PC-3 (cell line): ENCODE results near the gene ARL8A. TPM values are rescaled to one million over a fixed set of nuclear protein-coding genes. Genes with fewer than 3 reads are reported as not detected.

Experiments used
- ATAC-seq: fragments of 200-7000 bp; cut with Tn5 transposase; 2 replicates; pipeline ENCODE4 v1.9.1; 2020; ENCODE audit warnings: mild to moderate bottlenecking, moderate library complexity
- BruUV-seq: library from RNA; stranded (reverse); fragments of 400-500 nt; replicated peaks from 2 replicates; lab custom pipeline; 2021; lab: Mats Ljungman, UMichigan
- CTCF ChIA-PET: fragments of 300-600 bp; sonication (Branson Sonifier 250); formaldehyde crosslinking; loops from one replicate; lab custom pipeline; 2022; ENCODE audit warnings: antibody characterized with exemption; lab: Charles Lee
- POLR2A ChIA-PET: fragments of 300-600 bp; sonication (Branson Sonifier 250); formaldehyde crosslinking; loops from one replicate; lab custom pipeline; 2022; ENCODE audit warnings: antibody characterized with exemption; ENCODE audit not compliant: unreplicated experiment; lab: Charles Lee
- DNase-seq: peaks from one replicate; pipeline ENCODE4 v3.0.0-alpha.2; 2015
- H2AFZ ChIP-seq: fragments of 300-600 bp; sonication (generic); 2 replicates; pipeline ENCODE4 v1.6.0; 2016; ENCODE audit warnings: antibody characterized with exemption, low read length
- H3F3A ChIP-seq: fragments of 300-600 bp; sonication (generic); one replicate; pipeline ENCODE4 v1.6.0; 2017; ENCODE audit warnings: antibody characterized with exemption, low read length, control low read depth, mild to moderate bottlenecking; ENCODE audit not compliant: unreplicated experiment
- H3K27ac ChIP-seq: fragments of 300-600 bp; sonication (generic); 2 replicates; pipeline ENCODE4 v1.5.1; 2016; ENCODE audit warnings: mild to moderate bottlenecking, low read length
- H3K27me3 ChIP-seq: fragments of 300-600 bp; sonication (generic); 2 replicates; pipeline ENCODE4 v1.6.1; 2016; ENCODE audit warnings: low read length, mixed read lengths
- H3K36me3 ChIP-seq: fragments of 300-600 bp; sonication (generic); 2 replicates; pipeline ENCODE4 v1.6.1; 2016; ENCODE audit warnings: low read depth, mixed run types, low read length, mixed read lengths
- H3K4me1 ChIP-seq: fragments of 300-600 bp; sonication (generic); 2 replicates; pipeline ENCODE4 v1.5.1; 2016; ENCODE audit warnings: low read length; ENCODE audit not compliant: insufficient read depth
- H3K4me2 ChIP-seq: fragments of 300-600 bp; sonication (generic); 2 replicates; pipeline ENCODE4 v1.6.0; 2016; ENCODE audit warnings: low read length
- H3K4me3 ChIP-seq: fragments of 300-600 bp; sonication (generic); 2 replicates; pipeline ENCODE4 v1.5.1; 2016; ENCODE audit warnings: mild to moderate bottlenecking, low read length, mixed read lengths
- H3K79me2 ChIP-seq: fragments of 300-600 bp; sonication (generic); 2 replicates; pipeline ENCODE4 v1.6.1; 2017; ENCODE audit warnings: low read length, mixed read lengths
- H3K9ac ChIP-seq: fragments of 300-600 bp; sonication (generic); 2 replicates; pipeline ENCODE4 v1.6.0; 2016; ENCODE audit warnings: mild to moderate bottlenecking, low read length
- H3K9me2 ChIP-seq: fragments of 300-600 bp; sonication (generic); replicated peaks from 2 replicates; pipeline ENCODE4 v1.6.1; 2016; ENCODE audit warnings: mixed run types, low read length, mixed read lengths
- H3K9me3 ChIP-seq: fragments of 300-600 bp; sonication (generic); 2 replicates; pipeline ENCODE4 v1.6.1; 2016; ENCODE audit warnings: low read length, mixed read lengths
- H4K20me1 ChIP-seq: fragments of 300-600 bp; sonication (generic); 2 replicates; pipeline ENCODE4 v1.6.1; 2016; ENCODE audit warnings: low read length, mixed read lengths
- EZH2 ChIP-seq: fragments of 300-600 bp; sonication (generic); IDR thresholded peaks from one replicate; pipeline ENCODE4 v1.6.1; 2017; ENCODE audit warnings: antibody characterized with exemption, mild to moderate bottlenecking, low read length; ENCODE audit not compliant: unreplicated experiment
- EZH2phosphoT487 ChIP-seq: fragments of 300-600 bp; sonication (generic); IDR thresholded peaks from 2 replicates; pipeline ENCODE4 v1.6.1; 2018; ENCODE audit warnings: mild to moderate bottlenecking, antibody characterized with exemption, low read length, borderline replicate concordance
- intact Hi-C: fragments of 100-400 bp; cut with micrococcal nuclease; formaldehyde crosslinking; loops from 2 replicates; pipeline ENCODE4 v1.9.0; 2023
- total RNA-seq: library from RNA; depleted of rRNA; stranded (reverse); fragments of >200 nt; gene quantifications from 2 replicates; pipeline ENCODE4 v1.2.3, GENCODE V29; 2014; rRNA removed
- TF ChIP-seq, protein P1 (sequence below): fragments of 300-600 bp; sonication (generic); conservative IDR thresholded peaks from 2 replicates; pipeline ENCODE4 v1.5.1; 2017; ENCODE audit warnings: antibody characterized with exemption, low read depth, mild to moderate bottlenecking, low read length

Gene ARL8A
- total RNA-seq, 1 experiment from 2014 or later: 20.4 TPM

DNA sequence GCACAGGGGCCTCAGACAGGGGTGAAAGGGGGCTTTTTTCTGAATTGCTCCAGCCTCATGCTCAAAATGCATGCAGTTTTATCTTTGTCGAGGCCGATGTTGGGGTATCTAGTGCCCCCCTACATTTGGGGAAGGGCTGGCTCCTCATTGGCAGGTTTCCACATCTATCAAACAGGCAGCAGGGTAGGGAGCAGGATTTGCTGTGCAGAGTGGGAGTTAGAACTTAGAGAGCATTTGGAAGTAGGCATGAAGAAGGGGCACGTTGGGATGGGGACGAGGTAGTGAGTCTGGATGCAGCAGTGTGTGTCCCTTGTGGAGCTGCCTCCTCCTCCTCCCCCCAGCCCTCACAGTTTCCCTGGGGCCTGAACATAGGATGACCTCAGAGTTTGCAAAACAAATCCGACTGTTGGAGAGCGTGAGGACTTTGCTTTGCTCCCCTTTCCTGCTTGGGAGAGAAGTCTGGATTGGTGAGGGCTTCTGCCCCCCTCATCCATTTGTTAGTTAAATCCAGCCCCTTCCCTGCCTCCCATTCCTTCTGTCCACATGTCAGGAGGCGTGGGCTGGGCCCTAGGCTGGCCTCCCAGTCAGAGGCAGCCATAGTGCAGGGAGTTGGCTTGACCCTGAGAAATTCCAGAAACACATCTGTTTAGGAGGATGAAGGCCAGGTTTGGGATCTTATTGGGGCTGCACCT is 58.7 kb downstream of the ARL8A start:
- Histone ChIP-seq H3K79me2 (no peaks in the 10 kb centered on the region), H3K9me3 (no peaks in the 10 kb centered on the region), H3K4me2 (no peak overlapping the region), H3K36me3 (no peaks in the 10 kb centered on the region), H3K4me3 (no peak overlapping the region), H3K9ac (peak overlapping the region; percentile 49), H3K4me1 (peaks cover 31% of the 10 kb centered on the region), H3F3A (no peaks in the 10 kb centered on the region), H4K20me1 (no peaks in the 10 kb centered on the region), H2AFZ (no peak overlapping the region), H3K9me2 (no peaks in the 10 kb centered on the region), H3K27me3 (no peaks in the 10 kb centered on the region), H3K27ac (peak overlapping the region; percentile 88)
- BruUV-seq: no TSS peak
- TF ChIP-seq EZH2phosphoT487: no peak
- TF ChIP-seq EZH2: no peak
- TF ChIP-seq, protein P1, sequence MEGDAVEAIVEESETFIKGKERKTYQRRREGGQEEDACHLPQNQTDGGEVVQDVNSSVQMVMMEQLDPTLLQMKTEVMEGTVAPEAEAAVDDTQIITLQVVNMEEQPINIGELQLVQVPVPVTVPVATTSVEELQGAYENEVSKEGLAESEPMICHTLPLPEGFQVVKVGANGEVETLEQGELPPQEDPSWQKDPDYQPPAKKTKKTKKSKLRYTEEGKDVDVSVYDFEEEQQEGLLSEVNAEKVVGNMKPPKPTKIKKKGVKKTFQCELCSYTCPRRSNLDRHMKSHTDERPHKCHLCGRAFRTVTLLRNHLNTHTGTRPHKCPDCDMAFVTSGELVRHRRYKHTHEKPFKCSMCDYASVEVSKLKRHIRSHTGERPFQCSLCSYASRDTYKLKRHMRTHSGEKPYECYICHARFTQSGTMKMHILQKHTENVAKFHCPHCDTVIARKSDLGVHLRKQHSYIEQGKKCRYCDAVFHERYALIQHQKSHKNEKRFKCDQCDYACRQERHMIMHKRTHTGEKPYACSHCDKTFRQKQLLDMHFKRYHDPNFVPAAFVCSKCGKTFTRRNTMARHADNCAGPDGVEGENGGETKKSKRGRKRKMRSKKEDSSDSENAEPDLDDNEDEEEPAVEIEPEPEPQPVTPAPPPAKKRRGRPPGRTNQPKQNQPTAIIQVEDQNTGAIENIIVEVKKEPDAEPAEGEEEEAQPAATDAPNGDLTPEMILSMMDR: no peak
- DNase-seq (no peak), ATAC-seq (peak; percentile 32)
- ChIA-PET CTCF (no interaction called here), POLR2A (interaction anchor here (0.6 to 1.1 kb wide), 2 partner anchors 33 to 75 kb away, joined by 4 to 7 read pairs; partner anchors contain the start of gene ELF3)
- intact Hi-C loops: no loop called here

- Histone ChIP-seq H3K4me1 (peaks cover 31% of the 10 kb centered on the region), H3K4me3 (no peak overlapping the region), H3K9me2 (no peaks in the 10 kb centered on the region), H2AFZ (peak overlapping the region; percentile 46; the same call in 1 of the 2 replicates), H3K9ac (peak overlapping the region; percentile 49), H3K36me3 (no peaks in the 10 kb centered on the region), H3K79me2 (no peaks in the 10 kb centered on the region), H4K20me1 (no peaks in the 10 kb centered on the region), H3K27me3 (no peaks in the 10 kb centered on the region), H3K4me2 (peak overlapping the region; percentile 34; the same call in 1 of the 2 replicates), H3F3A (no peaks in the 10 kb centered on the region), H3K27ac (peak overlapping the region; percentile 88), H3K9me3 (no peaks in the 10 kb centered on the region)
- TF ChIP-seq, protein P1: no peak
- TF ChIP-seq EZH2 (no peak), EZH2phosphoT487 (no peak)
- intact Hi-C loops: no loop called here
- CTCF ChIA-PET: no interaction called here
- peak; percentile 63 for DNase-seq
- peak; percentile 87 for ATAC-seq
- TSS peak; percentile 49 for BruUV-seq
- POLR2A ChIA-PET: interaction anchor here (1.1 kb wide), 1 partner anchor 75 kb away, joined by 4 read pairs; the partner anchor contains the start of gene ELF3
Measured at GRCh38 chr1:202084791-202085681, 59.5 kb downstream of the ARL8A start.

Other genes starting within 250 kb of the ARL8A start
- gene LMOD1, start 198.2 kb downstream of the ARL8A start, total RNA-seq: 0.06 and 0.07 TPM in 2 replicates
- gene TIMM17A, start 189.2 kb downstream of the ARL8A start, total RNA-seq: 50.9 and 57.7 TPM in 2 replicates
- 64.7 and 74.8 TPM in 2 replicates for gene RNPEP, start 162.1 kb downstream of the ARL8A start, total RNA-seq
- 399 and 460 TPM in 2 replicates for gene ELF3, start 134.2 kb downstream of the ARL8A start, total RNA-seq
- 0.04 TPM in 1 of 2 replicates, not detected in the other for gene GPR37L1, start 21.8 kb downstream of the ARL8A start, total RNA-seq
- not detected in 2 replicates for gene PTPN7, start 15.9 kb upstream of the ARL8A start, total RNA-seq
- 0.23 and 0.26 TPM in 2 replicates for gene LGR6, start 49.1 kb upstream of the ARL8A start, total RNA-seq
- 54.5 and 70.3 TPM in 2 replicates for gene UBE2T, start 197.2 kb upstream of the ARL8A start, total RNA-seq
- gene PPP1R12B, start 204.0 kb upstream of the ARL8A start, total RNA-seq: 2.0 and 6.6 TPM in 2 replicates